ENCODE data around the gene CIB4. TPM values are rescaled to one million over a fixed set of nuclear protein-coding genes. Genes with fewer than 3 reads are reported as not detected.
"Not testable (repeated sequence)": the region's sequence is repeated elsewhere in the genome, so short reads cannot be mapped to it uniquely, and the experiment has no call there.

Gene CIB4
- total RNA-seq, 2 experiments from 2014 or later = not detected

DNA sequence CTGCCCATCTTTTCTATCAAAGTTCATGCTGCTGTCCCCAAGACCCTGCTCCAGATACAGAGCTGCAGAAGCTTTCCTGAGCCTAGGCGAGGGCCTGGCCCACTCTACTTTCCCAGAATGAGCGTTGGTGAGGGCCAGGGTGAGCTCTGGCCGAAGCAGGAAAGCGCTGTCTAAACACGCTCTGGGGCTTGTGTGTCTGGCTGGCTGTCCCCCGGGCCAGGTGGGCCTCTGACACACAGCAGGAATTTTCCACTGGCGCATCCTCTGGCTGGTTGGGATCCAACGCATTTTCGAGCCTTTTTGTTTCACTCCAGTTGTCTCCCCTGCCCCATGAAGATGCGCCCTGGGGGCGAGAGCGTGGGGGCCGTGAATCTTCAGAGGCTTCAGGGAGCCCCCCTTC, 33.6 kb upstream of the CIB4 start:
- peaks cover 19% of the 10 kb centered on the region for H3K27me3 Mint-ChIP-seq
- CTCF ChIA-PET = no interaction called here
- intact Hi-C loops (cut with DNase I, micrococcal nuclease) = no loop called here
- H3K27ac Mint-ChIP-seq = no peak overlapping the region
- ATAC-seq = no peak
- no peaks in the 10 kb centered on the region for H3K4me1 Mint-ChIP-seq
- no peaks in the 10 kb centered on the region for H3K9me3 Mint-ChIP-seq (ENCODE audit: low read depth)
- H3K36me3 Mint-ChIP-seq (ENCODE audit: low read depth) = no peaks in the 10 kb centered on the region
- no peak overlapping the region for H3K4me3 Mint-ChIP-seq
- no peak for DNase-seq
- POLR2A ChIA-PET = no interaction called here

GRCh38 chr2:26674002-26674751, 33.0 kb upstream of the CIB4 start:
- Mint-ChIP-seq H3K4me1 (no peaks in the 10 kb centered on the region), H3K27me3 (peaks cover 19% of the 10 kb centered on the region), H3K36me3 (ENCODE audit: low read depth) (no peaks in the 10 kb centered on the region), H3K4me3 (no peak overlapping the region), H3K9me3 (ENCODE audit: low read depth) (no peaks in the 10 kb centered on the region), H3K27ac (no peak overlapping the region)
- ATAC-seq = no peak
- DNase-seq = no peak
- intact Hi-C loops (cut with DNase I, micrococcal nuclease) = no loop called here
- ChIA-PET CTCF (interaction anchor here (0.6 kb wide), 1 partner anchor 152 kb away, joined by 4 read pairs; no protein-coding TSS in a partner anchor), POLR2A (no interaction called here)

- Mint-ChIP-seq H3K27ac (no peak overlapping the region), H3K9me3 (ENCODE audit: low read depth) (no peaks in the 10 kb centered on the region), H3K4me1 (no peaks in the 10 kb centered on the region), H3K4me3 (no peak overlapping the region), H3K27me3 (peaks cover 21% of the 10 kb centered on the region), H3K36me3 (ENCODE audit: low read depth) (no peaks in the 10 kb centered on the region)
- intact Hi-C loops (cut with DNase I, micrococcal nuclease) = no loop called here
- ATAC-seq (no peak), DNase-seq (no peak)
- CTCF ChIA-PET = interaction anchor here (0.5 kb wide), 1 partner anchor 71 kb away, joined by 3 read pairs; no protein-coding TSS in a partner anchor
- POLR2A ChIA-PET = no interaction called here
Observed at GRCh38 chr2:26672818-26673393, 31.7 kb upstream of the CIB4 start.

DNA sequence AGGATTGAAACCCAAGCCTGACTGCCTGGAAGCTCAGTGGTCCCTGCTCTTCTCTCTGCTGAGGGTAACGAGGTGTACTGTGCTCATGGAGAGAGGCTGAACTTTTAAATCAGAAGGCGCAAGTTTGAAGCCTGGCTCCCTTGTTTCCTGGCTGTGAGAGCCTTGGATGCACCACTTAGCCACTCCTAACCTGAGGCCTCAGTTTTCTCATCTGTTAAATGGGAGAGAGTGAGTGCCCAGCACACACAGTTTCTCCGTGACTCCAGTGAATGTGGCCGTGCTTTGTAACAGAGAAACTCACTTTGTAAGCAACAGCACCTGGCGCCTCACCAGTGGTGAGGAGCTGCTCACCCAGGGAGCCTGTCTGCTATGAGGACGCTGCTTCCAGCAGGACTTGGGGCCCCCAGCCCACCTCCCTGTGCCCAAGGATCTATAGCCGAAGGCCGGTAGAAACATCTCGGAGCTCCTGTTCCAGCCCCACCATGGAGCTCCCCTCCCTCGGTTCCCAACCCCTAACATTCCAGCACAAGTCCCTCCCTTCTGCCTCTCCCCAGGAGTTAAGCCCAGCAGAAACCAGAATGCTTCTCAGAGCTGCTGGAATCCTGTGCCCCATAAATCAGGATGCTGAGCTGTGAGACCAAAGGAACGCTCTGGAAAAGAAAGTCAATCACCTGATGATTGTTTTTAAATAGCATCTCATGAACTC, 31.1 kb upstream of the CIB4 start:
- Mint-ChIP-seq H3K27ac (no peak overlapping the region), H3K4me3 (no peak overlapping the region), H3K9me3 (ENCODE audit: low read depth) (no peaks in the 10 kb centered on the region), H3K36me3 (ENCODE audit: low read depth) (no peaks in the 10 kb centered on the region), H3K27me3 (peaks cover 25% of the 10 kb centered on the region), H3K4me1 (no peaks in the 10 kb centered on the region)
- DNase-seq (no peak), ATAC-seq (no peak)
- intact Hi-C loops (cut with DNase I, micrococcal nuclease) = no loop called here
- CTCF ChIA-PET = interaction anchor here (0.5 kb wide), 2 partner anchors 34 to 71 kb away, joined by 3 read pairs; no protein-coding TSS in a partner anchor
- POLR2A ChIA-PET = no interaction called here

GRCh38 chr2:26671691-26672090, 30.5 kb upstream of the CIB4 start:
- POLR2A ChIA-PET = no interaction called here
- DNase-seq (no peak), ATAC-seq (no peak)
- H3K4me3 Mint-ChIP-seq = no peak overlapping the region
- no peak overlapping the region for H3K27ac Mint-ChIP-seq
- intact Hi-C loops (cut with DNase I, micrococcal nuclease) = no loop called here
- no peaks in the 10 kb centered on the region for H3K36me3 Mint-ChIP-seq (ENCODE audit: low read depth)
- H3K9me3 Mint-ChIP-seq (ENCODE audit: low read depth) = no peaks in the 10 kb centered on the region
- CTCF ChIA-PET = interaction anchor here (0.5 to 0.6 kb wide), 2 partner anchors 34 to 46 kb away, joined by 3 read pairs; no protein-coding TSS in a partner anchor
- no peaks in the 10 kb centered on the region for H3K4me1 Mint-ChIP-seq
- H3K27me3 Mint-ChIP-seq = peaks cover 27% of the 10 kb centered on the region

DNA sequence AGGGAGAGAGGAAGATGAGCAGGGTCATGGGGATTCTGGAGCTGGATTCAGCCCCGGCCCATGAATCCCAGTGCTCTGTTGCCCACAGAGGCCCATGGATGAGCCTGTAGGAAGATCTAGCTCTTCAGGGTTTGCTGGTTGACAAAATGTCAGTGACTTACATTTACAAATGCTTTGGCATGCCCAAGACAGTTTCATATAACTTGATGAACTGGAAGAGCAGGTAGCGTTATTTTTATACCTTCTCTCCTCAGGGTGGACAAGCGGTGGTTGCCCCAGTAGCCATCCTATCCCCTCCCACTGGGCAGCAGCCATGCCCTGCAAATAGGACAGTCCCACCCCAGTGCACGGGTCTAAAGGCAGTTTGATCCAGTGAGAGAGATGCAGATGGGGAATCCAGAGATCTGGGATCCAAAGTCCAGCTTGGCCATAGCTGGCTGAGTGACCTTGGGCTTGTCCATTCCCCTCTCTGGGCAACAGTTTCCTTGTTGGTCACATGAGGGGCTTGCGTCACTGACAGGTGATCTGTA, 29.8 kb upstream of the CIB4 start:
- ChIA-PET POLR2A (no interaction called here), CTCF (interaction anchor here (0.6 kb wide), 1 partner anchor 45 kb away, joined by 3 read pairs; no protein-coding TSS in a partner anchor)
- no peak overlapping the region for H3K4me3 Mint-ChIP-seq
- peaks cover 28% of the 10 kb centered on the region for H3K27me3 Mint-ChIP-seq
- no peak for DNase-seq
- intact Hi-C loops (cut with DNase I, micrococcal nuclease) = no loop called here
- no peak for ATAC-seq
- H3K36me3 Mint-ChIP-seq (ENCODE audit: low read depth) = no peaks in the 10 kb centered on the region
- H3K27ac Mint-ChIP-seq = no peak overlapping the region
- no peaks in the 10 kb centered on the region for H3K4me1 Mint-ChIP-seq
- H3K9me3 Mint-ChIP-seq (ENCODE audit: low read depth) = no peaks in the 10 kb centered on the region

DNA sequence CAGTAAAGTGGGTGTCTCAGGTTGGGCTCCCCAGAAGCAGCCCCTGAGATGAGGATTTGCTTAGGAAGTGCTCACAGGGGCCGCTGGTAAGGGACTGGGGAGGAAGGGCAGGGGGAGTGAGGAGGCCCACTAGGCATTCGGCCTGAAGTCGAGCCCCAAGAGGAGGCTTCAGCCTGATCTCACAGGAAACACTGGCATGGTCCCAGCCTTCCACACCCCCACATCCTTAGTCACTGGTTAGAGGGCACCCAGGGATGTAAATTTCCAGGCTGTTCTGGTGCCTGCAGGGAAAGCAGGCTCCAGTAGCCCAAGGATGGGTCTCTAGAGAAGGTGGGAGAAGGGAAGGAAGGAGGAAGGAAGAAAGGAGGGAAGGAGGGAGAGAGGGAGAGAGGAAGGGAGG, 29.0 kb upstream of the CIB4 start:
- Mint-ChIP-seq H3K9me3 (ENCODE audit: low read depth) (no peaks in the 10 kb centered on the region), H3K36me3 (ENCODE audit: low read depth) (no peaks in the 10 kb centered on the region), H3K27ac (no peak overlapping the region), H3K4me3 (no peak overlapping the region), H3K27me3 (peaks cover 31% of the 10 kb centered on the region), H3K4me1 (no peaks in the 10 kb centered on the region)
- no peak for DNase-seq
- CTCF ChIA-PET = no interaction called here
- POLR2A ChIA-PET = no interaction called here
- ATAC-seq = no peak
- intact Hi-C loops (cut with DNase I, micrococcal nuclease) = no loop called here

- Mint-ChIP-seq H3K36me3 (ENCODE audit: low read depth) (no peaks in the 10 kb centered on the region), H3K4me1 (no peaks in the 10 kb centered on the region), H3K9me3 (ENCODE audit: low read depth) (no peaks in the 10 kb centered on the region), H3K27ac (no peak overlapping the region), H3K4me3 (no peak overlapping the region), H3K27me3 (peaks cover 31% of the 10 kb centered on the region)
- no peak for ATAC-seq
- CTCF ChIA-PET = no interaction called here
- DNase-seq = no peak
- POLR2A ChIA-PET = no interaction called here
- intact Hi-C loops (cut with DNase I, micrococcal nuclease) = no loop called here
Observed at GRCh38 chr2:26668856-26669750, 27.9 kb upstream of the CIB4 start.

DNA sequence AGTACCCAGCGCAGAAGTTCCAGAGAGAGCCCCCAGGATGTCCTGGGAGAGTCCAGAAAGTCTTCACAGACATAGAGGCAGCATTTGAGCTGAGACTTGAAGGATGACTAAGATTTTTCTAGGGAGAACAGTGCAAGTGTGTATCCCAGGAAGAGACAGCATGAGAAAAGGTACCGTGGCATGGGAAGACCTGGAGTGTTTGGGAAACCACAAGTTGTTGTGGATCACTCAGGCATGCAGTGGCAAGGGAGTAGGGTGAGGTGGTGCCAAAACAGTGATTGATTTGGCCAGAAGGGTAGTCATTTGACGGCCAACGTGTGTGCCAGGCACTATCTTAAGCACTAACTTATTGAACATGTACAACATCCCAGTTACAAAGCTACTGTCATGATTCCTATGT, 26.9 kb upstream of the CIB4 start:
- intact Hi-C loops (cut with DNase I, micrococcal nuclease) = no loop called here
- H3K36me3 Mint-ChIP-seq (ENCODE audit: low read depth) = no peaks in the 10 kb centered on the region
- no peaks in the 10 kb centered on the region for H3K9me3 Mint-ChIP-seq (ENCODE audit: low read depth)
- no peak overlapping the region for H3K27ac Mint-ChIP-seq
- ChIA-PET CTCF (interaction anchor here (0.8 kb wide), 1 partner anchor 611 kb away, joined by 4 read pairs; no protein-coding TSS in a partner anchor), POLR2A (no interaction called here)
- peaks cover 31% of the 10 kb centered on the region for H3K27me3 Mint-ChIP-seq
- no peak overlapping the region for H3K4me3 Mint-ChIP-seq
- ATAC-seq = no peak
- no peak for DNase-seq
- H3K4me1 Mint-ChIP-seq = no peaks in the 10 kb centered on the region

DNA sequence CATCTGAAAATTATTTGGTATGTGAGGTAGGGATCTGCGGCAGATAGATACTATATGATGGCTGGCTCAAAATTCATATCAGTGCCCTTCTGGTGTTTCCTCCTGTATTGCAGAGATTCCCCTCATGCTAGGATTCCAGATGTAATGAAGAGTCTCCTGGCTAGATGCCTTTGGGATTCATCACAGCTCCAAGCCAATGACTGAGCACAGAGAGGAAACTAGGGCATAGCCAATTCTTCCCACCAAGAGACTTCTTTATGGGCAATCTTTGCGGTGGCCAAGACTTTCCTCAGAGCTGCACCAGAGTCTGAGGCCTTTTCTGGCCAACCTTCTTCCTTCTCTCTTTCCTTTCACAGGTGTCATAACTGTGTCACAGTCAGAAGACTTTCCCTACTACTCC, 25.5 kb upstream of the CIB4 start:
- no peaks in the 10 kb centered on the region for H3K9me3 Mint-ChIP-seq (ENCODE audit: low read depth)
- H3K27ac Mint-ChIP-seq = no peak overlapping the region
- CTCF ChIA-PET = no interaction called here
- no peak overlapping the region for H3K4me3 Mint-ChIP-seq
- DNase-seq (no peak), ATAC-seq (no peak)
- H3K4me1 Mint-ChIP-seq = no peaks in the 10 kb centered on the region
- POLR2A ChIA-PET = no interaction called here
- H3K36me3 Mint-ChIP-seq (ENCODE audit: low read depth) = no peaks in the 10 kb centered on the region
- intact Hi-C loops (cut with DNase I, micrococcal nuclease) = no loop called here
- peaks cover 29% of the 10 kb centered on the region for H3K27me3 Mint-ChIP-seq

DNA sequence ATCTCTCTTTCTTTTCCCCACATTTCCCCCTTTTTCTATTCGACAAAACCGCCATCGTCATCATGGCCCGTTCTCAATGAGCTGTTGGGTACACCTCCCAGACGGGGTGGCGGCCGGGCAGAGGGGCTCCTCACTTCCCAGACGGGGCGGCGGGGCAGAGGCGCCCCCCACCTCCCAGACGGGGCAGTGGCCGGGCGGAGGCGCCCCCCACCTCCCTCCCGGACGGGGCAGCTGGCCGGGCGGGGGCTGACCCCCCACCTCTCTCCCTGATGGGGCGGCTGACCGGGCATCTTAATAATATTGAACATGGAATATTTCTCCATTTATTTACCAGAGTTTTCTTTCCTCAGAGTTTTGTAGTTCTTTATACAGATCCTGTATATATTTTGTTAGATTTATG, 24.1 kb upstream of the CIB4 start:
- POLR2A ChIA-PET; H3K27ac Mint-ChIP-seq; H3K4me1 Mint-ChIP-seq; H3K9me3 Mint-ChIP-seq (ENCODE audit: low read depth); H3K36me3 Mint-ChIP-seq (ENCODE audit: low read depth); DNase-seq; ATAC-seq; H3K4me3 Mint-ChIP-seq; intact Hi-C loops (cut with DNase I, micrococcal nuclease); CTCF ChIA-PET: not testable (repeated sequence)
- peaks cover 25% of the 10 kb centered on the region for H3K27me3 Mint-ChIP-seq
